WTC11 (cell line): ENCODE data around the gene AATK. TPM values are rescaled to one million over a fixed set of nuclear protein-coding genes. Genes with fewer than 3 reads are reported as not detected.

ENCODE experiments used
- ATAC-seq: fragments of 200-7000 bp; cut with Tn5 transposase; 2 replicates; pipeline ENCODE4 v1.10.0; 2021; ENCODE audit warnings: mild to moderate bottlenecking, moderate library complexity
- CTCF ChIA-PET: fragments of 300-600 bp; sonication (Branson Sonifier 250); formaldehyde crosslinking; loops from one replicate; lab custom pipeline; 2021; ENCODE audit warnings: antibody characterized with exemption; lab: Charles Lee
- POLR2A ChIA-PET: fragments of 350-600 bp; sonication (Branson Sonifier 250); formaldehyde crosslinking; loops from one replicate; lab custom pipeline; 2021; ENCODE audit warnings: antibody characterized with exemption; lab: Charles Lee
- DNase-seq: peaks from one replicate; pipeline ENCODE4 v3.0.0; 2021; ENCODE audit warnings: low spot score
- H3K27ac Mint-ChIP-seq: 2 replicates; pipeline ENCODE4 v1.8.0; 2021; ENCODE audit warnings: mixed read lengths
- H3K27me3 Mint-ChIP-seq: 2 replicates; pipeline ENCODE4 v1.8.0; 2021; ENCODE audit warnings: low read depth, mild to moderate bottlenecking, moderate library complexity, mixed read lengths
- H3K36me3 Mint-ChIP-seq: 2 replicates; pipeline ENCODE4 v1.8.0; 2021; ENCODE audit warnings: mixed read lengths
- H3K4me1 Mint-ChIP-seq: 2 replicates; pipeline ENCODE4 v1.8.0; 2022; ENCODE audit warnings: mixed read lengths
- H3K4me3 Mint-ChIP-seq: 2 replicates; pipeline ENCODE4 v1.8.0; 2021; ENCODE audit warnings: mild to moderate bottlenecking, moderate library complexity, mixed read lengths
- H3K9me3 Mint-ChIP-seq: 2 replicates; pipeline ENCODE4 v1.8.0; 2021; ENCODE audit warnings: mixed read lengths
- ELF4 ChIP-seq: sonication (generic); formaldehyde crosslinking; IDR thresholded peaks from 2 replicates; pipeline ENCODE4 v1.8.1; 2022; ENCODE audit warnings: low read depth, mild to moderate bottlenecking, moderate library complexity, missing genetic modification reagents
- FOXP1 ChIP-seq: sonication (generic); formaldehyde crosslinking; IDR thresholded peaks from 2 replicates; pipeline ENCODE4 v1.8.0; 2022; ENCODE audit warnings: missing genetic modification reagents, mild to moderate bottlenecking, moderate library complexity, borderline replicate concordance
- GABPB1 ChIP-seq: sonication (generic); formaldehyde crosslinking; IDR thresholded peaks from 2 replicates; pipeline ENCODE4 v1.8.1; 2023; ENCODE audit warnings: mild to moderate bottlenecking, missing genetic modification reagents
- GRHL2 ChIP-seq: fragments of 250-450 bp; sonication (Bioruptor Pico); IDR thresholded peaks from 2 replicates; pipeline ENCODE4 v1.8.0; 2022; ENCODE audit warnings: mild to moderate bottlenecking, moderate library complexity; ENCODE audit not compliant: insufficient replicate concordance, severe bottlenecking
- MYBL2 ChIP-seq: sonication (generic); formaldehyde crosslinking; IDR thresholded peaks from 2 replicates; pipeline ENCODE4 v1.8.1; 2023; ENCODE audit warnings: mild to moderate bottlenecking, moderate library complexity, missing genetic modification reagents
- NFATC4 ChIP-seq: fragments of 250-450 bp; sonication (Bioruptor Pico); IDR thresholded peaks from 2 replicates; pipeline ENCODE4 v1.9.0; 2021; ENCODE audit warnings: mild to moderate bottlenecking
- NR2C2 ChIP-seq: sonication (generic); formaldehyde crosslinking; IDR thresholded peaks from 2 replicates; pipeline ENCODE4 v1.8.0; 2022; ENCODE audit warnings: mild to moderate bottlenecking, missing genetic modification reagents
- PRRX2 ChIP-seq: fragments of 250-450 bp; sonication (Bioruptor Pico); IDR thresholded peaks from 2 replicates; pipeline ENCODE4 v1.8.0; 2021; ENCODE audit warnings: mild to moderate bottlenecking
- SMAD4 ChIP-seq: sonication (generic); formaldehyde crosslinking; IDR thresholded peaks from 2 replicates; pipeline ENCODE4 v1.8.0; 2022; ENCODE audit warnings: mild to moderate bottlenecking, missing genetic modification reagents
- TEAD4 ChIP-seq: sonication (generic); formaldehyde crosslinking; IDR thresholded peaks from 2 replicates; pipeline ENCODE4 v1.8.0; 2022; ENCODE audit warnings: mild to moderate bottlenecking, missing genetic modification reagents
- TP53 ChIP-seq: sonication (generic); formaldehyde crosslinking; IDR thresholded peaks from 2 replicates; pipeline ENCODE4 v1.8.1; 2023; ENCODE audit warnings: mild to moderate bottlenecking, missing genetic modification reagents
- ZBTB43 ChIP-seq: sonication (generic); formaldehyde crosslinking; IDR thresholded peaks from 2 replicates; pipeline ENCODE4 v1.8.1; 2023; ENCODE audit warnings: mild to moderate bottlenecking, missing genetic modification reagents
- ZMAT4 ChIP-seq: fragments of 250-450 bp; sonication (Bioruptor Pico); IDR thresholded peaks from 2 replicates; pipeline ENCODE4 v1.9.0; 2021; ENCODE audit warnings: mild to moderate bottlenecking
- ZNF121 ChIP-seq: sonication (generic); formaldehyde crosslinking; IDR thresholded peaks from 2 replicates; pipeline ENCODE4 v1.8.0; 2023; ENCODE audit warnings: missing genetic modification reagents
- ZNF219 ChIP-seq: sonication (generic); formaldehyde crosslinking; IDR thresholded peaks from 2 replicates; pipeline ENCODE4 v1.8.0; 2023; ENCODE audit warnings: missing genetic modification reagents, mild to moderate bottlenecking, borderline replicate concordance
- ZNF425 ChIP-seq: fragments of 250-450 bp; sonication (Bioruptor Pico); conservative IDR thresholded peaks from 2 replicates; pipeline ENCODE4 v1.9.0; 2021; ENCODE audit warnings: mild to moderate bottlenecking
- total RNA-seq: library from RNA; stranded (reverse); gene quantifications from 3 replicates; pipeline ENCODE4 v1.2.3, GENCODE V29; 2021
- TF ChIP-seq, protein P1 (sequence below): sonication (generic); formaldehyde crosslinking; IDR thresholded peaks from 2 replicates; pipeline ENCODE4 v1.8.1; 2022; ENCODE audit warnings: mild to moderate bottlenecking, moderate library complexity, missing genetic modification reagents
- TF ChIP-seq, protein P2 (sequence below): sonication (generic); formaldehyde crosslinking; conservative IDR thresholded peaks from 2 replicates; pipeline ENCODE4 v1.8.1; 2022; ENCODE audit warnings: mild to moderate bottlenecking, missing genetic modification reagents

AATK gene
- total RNA-seq, 1 experiment from 2014 or later: 2.9 TPM

GRCh38 chr17:81208651-81209050, 42.6 kb upstream of the AATK start:
- Mint-ChIP-seq H3K4me1 (no peaks in the 10 kb centered on the region), H3K9me3 (no peaks in the 10 kb centered on the region), H3K36me3 (no peaks in the 10 kb centered on the region; the same call in 1 of the 2 replicates), H3K27ac (no peak overlapping the region; the same call in 1 of the 2 replicates), H3K4me3 (no peak overlapping the region), H3K27me3 (no peaks in the 10 kb centered on the region)
- TF ChIP-seq ZMAT4: no peak
- CTCF ChIA-PET: interaction anchor here (1.0 to 1.1 kb wide), 2 partner anchors 8 to 66 kb away, joined by 3 read pairs; no protein-coding TSS in a partner anchor
- ATAC-seq (no peak), DNase-seq (no peak)
- POLR2A ChIA-PET: no interaction called here

DNA sequence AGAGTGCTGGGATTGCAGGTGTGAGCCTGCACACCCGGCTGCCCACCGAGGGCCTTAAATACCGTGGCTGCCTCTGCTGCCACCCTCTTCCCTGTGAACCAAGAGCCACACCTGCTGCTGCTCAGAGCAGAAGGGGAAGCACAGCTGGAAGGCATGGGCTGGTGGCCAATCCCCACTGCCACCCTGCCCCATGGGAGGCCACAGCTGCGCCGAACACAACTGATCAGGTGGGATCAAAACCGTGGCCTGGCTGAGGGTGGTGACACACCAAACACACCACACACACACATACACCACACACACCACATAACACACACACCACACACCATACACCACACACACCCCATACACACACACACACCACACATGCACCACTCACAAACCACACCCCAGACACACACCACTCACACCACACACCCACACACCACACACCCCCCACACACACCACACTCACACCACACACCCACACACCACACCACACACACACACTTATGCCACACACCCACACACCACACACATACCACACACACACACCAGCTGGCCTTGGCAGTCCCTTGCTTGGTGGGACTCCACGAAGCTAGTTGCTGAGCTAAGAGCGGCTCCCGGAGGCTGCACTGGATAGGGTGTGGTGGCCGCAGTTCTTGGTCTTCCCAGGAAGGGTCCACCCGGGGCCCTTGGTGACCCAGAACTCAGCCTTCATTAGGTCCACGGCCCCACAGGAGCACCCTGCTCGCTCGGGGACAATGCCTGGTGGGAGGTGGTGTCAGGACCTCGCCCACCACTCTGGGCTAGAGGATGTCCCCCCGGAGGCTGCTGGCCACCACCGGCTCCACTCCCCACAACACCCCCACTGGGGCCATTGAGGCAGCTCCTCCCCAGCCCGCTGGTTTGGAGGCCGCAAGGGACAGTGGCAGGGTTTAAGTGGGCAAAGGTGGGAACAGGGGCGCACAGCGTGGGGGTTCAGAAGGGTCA, 41.9 kb upstream of the AATK start:
- Mint-ChIP-seq H3K36me3 (no peaks in the 10 kb centered on the region; the same call in 1 of the 2 replicates), H3K27me3 (no peaks in the 10 kb centered on the region), H3K4me3 (no peak overlapping the region), H3K9me3 (no peaks in the 10 kb centered on the region), H3K4me1 (no peaks in the 10 kb centered on the region), H3K27ac (no peak overlapping the region; the same call in 1 of the 2 replicates)
- no peak for DNase-seq
- POLR2A ChIA-PET: no interaction called here
- no peak for TF ChIP-seq TEAD4
- TF ChIP-seq GRHL2 (CRISPR knock-in tag): no peak
- no peak for TF ChIP-seq ZNF425 (CRISPR knock-in tag)
- TF ChIP-seq, protein P1, sequence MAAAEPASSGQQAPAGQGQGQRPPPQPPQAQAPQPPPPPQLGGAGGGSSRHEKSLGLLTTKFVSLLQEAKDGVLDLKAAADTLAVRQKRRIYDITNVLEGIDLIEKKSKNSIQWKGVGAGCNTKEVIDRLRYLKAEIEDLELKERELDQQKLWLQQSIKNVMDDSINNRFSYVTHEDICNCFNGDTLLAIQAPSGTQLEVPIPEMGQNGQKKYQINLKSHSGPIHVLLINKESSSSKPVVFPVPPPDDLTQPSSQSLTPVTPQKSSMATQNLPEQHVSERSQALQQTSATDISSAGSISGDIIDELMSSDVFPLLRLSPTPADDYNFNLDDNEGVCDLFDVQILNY: no peak
- TF ChIP-seq TP53 (CRISPR knock-in tag): no peak
- TF ChIP-seq GABPB1 (CRISPR knock-in tag): no peak
- TF ChIP-seq ELF4 (CRISPR knock-in tag): no peak
- no peak for TF ChIP-seq PRRX2 (CRISPR knock-in tag)
- TF ChIP-seq FOXP1 (CRISPR knock-in tag): no peak
- TF ChIP-seq SMAD4 (CRISPR knock-in tag): no peak
- TF ChIP-seq, protein P2, sequence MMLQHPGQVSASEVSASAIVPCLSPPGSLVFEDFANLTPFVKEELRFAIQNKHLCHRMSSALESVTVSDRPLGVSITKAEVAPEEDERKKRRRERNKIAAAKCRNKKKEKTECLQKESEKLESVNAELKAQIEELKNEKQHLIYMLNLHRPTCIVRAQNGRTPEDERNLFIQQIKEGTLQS (CRISPR knock-in tag): no peak
- ATAC-seq: no peak
- CTCF ChIA-PET: interaction anchor here (1.0 kb wide), 1 partner anchor 65 kb away, joined by 3 read pairs; no protein-coding TSS in a partner anchor

GRCh38 chr17:81206657-81207056, 40.6 kb upstream of the AATK start:
- Mint-ChIP-seq H3K36me3 (no peaks in the 10 kb centered on the region; the same call in 1 of the 2 replicates), H3K27me3 (no peaks in the 10 kb centered on the region), H3K4me3 (no peak overlapping the region), H3K9me3 (no peaks in the 10 kb centered on the region), H3K27ac (no peak overlapping the region), H3K4me1 (no peaks in the 10 kb centered on the region)
- ATAC-seq (no peak), DNase-seq (no peak)
- TF ChIP-seq ZNF219 (no peak), ZNF121 (CRISPR knock-in tag) (no peak), NFATC4 (CRISPR knock-in tag) (no peak), MYBL2 (CRISPR knock-in tag) (no peak), ZBTB43 (CRISPR knock-in tag) (no peak), NR2C2 (CRISPR knock-in tag) (no peak)
- TF ChIP-seq, protein P1: no peak
- POLR2A ChIA-PET: no interaction called here
- CTCF ChIA-PET: no interaction called here
